Activated CD4-positive, CD25-positive, alpha-beta regulatory T cell treated with anti-CD3 and anti-CD28 coated beads, Interleukin-2, amount 50 U/mL, for 16 hours (primary cell): ENCODE data around the gene POC1A.

Source experiments
- DNase-seq: peaks from one replicate; pipeline ENCODE4 v3.0.0-alpha.2; 2020; ENCODE audit warnings: low read depth, low spot score

Gene POC1A

DNA sequence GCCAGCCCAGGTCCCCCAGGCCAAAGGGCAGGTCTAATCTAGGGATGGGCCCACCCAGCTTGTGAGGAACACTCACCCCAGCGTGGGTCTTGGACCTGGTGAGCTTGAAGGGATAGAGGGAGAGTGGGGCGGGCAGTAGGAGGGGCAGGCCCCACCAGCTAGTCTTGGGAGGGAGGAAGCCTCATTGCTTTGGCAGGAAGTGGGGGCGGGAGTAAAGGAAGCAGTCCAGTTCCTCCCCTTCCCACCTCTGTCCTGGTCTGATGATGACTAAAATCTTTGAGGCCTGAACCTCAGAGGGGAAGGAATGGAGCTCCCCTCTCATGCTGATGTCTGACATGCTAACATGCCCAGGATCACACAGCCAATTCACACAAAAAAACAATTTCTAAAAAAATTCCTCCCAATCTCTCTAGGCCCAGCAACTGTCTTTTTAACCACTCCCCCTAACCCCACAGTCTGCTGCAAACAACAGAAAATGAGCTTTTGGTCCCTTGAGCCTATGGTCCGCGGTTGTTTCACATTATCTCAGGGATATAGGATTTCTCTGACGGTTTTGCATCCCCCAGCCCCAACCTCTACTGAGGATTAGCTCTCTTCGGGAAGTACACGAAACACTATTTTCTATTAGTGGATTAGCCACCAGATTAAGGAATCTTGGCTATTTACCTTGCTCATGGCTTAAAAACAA lies 67.1 kb downstream of the POC1A start:
- no peak for DNase-seq

DNA sequence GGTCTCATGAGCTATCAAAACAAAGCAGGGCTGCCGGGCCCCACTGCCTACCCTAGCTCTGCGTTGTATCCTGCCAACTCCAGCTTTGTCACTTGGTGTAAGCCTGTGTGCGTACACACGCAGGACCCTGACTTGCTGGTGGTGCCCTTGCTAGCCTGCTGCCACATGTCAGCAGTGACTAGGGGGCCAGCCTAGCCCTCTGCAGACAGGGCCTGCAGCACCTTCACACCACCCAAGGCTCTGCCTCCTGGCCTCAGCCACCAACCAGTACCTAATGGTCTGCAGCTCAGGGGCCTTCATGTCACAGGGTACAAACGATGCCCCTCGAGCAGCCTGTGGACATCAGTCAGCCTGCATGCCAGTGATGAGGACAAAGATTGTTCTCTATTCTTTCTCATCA lies 67.8 kb downstream of the POC1A start:
- no peak for DNase-seq

DNA sequence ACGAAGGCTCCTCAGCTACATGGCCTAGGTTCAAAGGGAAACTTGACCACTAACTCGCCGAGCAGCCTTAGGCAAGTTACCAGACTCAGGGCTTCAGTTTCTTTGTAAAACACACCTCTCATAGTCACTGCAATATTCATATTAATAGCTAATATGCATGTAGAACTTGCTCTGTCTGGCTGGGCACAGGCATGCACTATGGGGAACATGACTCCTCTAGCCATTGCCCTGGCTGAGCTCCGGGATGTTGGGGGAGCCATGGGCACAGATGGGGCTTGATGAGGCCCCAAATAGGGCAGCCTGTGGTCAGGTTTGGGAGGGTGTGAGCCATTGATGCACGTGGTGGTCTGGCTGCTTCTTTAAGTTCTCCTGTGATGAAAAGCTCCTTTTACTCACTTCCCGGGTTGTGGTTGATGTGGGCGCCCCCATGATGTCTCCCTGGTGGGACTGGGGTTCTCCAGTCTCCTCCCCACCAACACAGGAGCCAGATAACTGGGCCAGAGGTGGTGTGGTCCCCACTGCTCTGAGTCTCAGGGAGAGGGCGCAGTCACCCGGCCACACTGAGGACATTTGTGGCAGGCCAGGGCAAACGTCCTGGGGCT lies 68.4 kb downstream of the POC1A start:
- DNase-seq = no peak

DNA sequence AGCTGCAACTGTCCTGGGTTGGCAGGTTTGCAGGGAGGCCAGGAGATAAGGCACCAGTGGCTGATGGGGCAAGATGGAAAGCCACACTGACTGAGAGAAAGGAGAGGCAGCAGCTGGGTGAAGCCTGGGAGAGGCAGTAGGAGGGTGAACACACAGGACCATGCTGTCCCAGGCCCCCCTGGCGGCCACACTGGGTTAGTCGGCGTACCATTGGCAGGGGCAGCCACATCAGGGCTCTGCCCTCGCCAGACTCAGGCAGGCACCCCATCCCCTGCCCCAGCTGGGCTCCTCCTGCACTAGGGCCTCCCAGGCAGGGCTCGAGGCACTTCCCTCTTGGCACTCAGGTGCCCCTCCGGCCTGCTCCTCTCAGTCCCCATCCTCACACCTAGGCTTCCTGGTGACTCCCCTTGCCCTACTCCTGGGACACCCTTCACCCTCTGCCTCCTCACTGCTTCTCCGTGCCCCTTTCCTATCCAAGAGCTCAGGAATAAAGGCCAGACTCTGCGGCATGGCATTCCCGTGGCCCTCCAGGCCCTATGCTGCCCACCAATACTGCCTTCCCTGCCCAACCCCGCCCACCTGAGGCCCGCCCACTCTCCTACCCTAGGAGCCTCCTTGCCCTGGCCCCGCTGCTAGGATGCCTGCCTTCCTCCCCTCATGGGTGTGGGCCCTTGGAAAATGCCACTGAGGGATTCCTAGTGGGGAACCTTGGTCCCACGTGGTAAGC lies 69.1 kb downstream of the POC1A start:
- DNase-seq = no peak

DNA sequence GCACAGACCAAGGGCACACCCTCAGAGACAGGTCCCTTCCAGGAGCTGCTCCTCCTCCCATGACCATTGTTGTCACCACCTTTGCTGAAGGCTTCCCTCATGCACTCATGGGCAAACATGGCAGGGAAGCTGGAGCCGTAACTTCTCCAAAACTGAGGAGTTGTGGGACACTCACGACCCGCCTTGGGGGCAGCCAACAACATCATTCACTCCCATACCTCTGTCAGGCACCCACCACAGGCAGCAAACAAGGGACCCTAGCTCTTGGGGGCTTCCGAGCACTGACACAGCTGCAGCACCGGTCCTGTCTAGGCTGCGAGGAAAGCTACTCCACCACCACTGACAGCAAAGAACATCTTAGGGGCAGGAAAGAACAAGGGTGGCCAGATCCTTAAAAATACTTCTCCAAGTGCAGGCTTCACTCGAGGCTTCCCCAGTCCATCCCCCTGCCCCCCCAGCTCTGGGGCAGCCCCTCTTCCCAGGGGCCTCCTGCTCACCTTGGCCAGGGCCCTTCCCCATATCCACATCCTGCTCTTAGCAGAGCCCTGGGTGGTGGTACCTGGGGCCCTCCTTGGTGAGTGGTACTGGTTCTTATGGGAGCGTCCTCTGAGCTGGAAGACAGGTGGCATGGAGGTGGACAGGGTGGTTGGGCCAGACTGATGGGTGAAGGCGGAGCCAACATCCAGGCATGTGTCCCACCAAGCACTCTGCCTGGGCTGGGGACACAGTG lies 69.8 kb downstream of the POC1A start:
- DNase-seq = no peak

DNA sequence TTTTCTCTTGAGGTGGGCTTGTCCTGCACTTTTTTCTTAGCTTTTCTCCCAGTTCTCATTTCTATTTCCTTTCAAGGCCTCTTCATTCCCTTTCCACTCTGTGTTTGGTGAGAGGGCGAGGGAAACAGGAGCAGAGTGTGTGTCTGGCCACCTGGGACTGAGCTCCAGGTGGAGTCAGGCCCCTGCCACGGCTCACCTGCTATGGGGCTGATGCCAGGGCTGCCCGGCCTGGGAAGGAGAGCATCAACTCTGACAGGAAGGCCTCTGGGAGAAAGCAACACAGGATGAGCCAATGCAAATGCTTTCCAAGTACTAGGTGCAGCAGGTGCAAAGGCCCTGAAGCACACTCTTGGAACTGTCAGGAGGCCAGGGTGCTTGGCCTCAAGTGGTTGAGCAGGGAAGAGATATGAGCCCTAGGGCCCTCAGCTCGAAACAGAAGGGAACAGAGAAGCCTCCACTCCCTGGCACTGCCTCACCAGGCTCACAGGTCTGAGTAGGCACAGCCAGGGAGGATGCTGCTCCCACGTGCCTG lies 70.6 kb downstream of the POC1A start:
- no peak for DNase-seq

DNA sequence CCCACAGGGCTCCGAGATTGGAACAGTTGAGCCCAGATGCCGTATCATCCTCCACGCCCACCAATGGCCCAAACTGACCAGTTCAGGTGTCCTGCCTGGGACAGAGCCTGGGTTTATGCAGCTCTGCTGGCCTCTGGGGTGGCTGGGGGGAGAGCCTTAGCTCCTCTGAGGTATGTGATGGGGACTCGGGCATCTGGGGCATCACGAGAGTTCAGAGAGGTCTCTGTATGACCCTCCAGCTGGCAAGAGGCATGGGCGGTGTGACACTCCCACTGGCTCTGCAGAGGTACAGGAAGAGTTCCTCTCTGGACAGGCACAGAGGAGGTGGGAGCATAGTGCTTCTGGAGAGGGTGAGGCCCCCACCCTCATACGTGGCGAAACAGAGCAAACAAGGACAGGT lies 71.3 kb downstream of the POC1A start:
- no peak for DNase-seq

DNA sequence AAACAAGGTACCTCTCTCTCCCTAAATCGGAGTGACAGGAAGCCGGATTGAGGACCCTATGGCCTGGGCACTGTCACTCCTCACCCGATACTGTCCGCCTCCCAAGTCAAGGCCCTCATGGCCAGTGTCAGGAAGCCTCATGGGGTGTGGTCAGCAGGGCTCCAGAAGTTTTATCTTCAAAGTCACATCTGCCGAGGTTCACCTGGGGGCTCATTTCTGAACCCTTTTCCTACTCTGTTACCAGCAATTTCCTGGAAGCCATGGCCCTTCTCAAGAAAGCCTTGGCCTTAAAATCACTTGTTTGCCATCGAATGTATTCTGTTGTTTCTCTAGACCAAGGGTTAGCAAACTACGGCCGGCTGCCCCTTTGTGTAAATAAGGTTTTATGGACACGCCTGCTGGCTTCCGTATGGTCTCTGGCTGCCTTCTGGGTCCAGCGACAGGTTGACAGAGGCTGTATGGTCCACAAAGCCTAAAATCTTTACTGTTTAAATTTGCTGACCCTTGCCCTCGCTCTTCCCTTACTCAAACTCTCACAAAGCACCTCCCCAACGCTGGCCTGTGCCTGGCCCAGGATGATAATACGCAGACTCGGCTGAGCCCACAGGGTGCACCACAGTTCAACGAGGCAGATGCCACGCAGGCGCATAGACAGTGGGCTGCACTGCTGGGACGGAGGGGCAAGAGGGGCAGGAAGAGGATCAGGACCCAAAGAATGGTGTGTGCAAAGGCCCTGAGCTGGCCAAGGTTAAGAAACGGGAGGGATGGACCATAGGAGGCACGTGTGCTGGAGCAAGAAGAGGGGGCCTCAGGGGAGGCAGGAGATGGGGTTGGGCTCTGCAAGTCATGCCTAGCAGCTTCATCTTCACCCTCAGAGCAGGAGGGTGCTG lies 73.1 kb downstream of the POC1A start:
- DNase-seq = no peak

DNA sequence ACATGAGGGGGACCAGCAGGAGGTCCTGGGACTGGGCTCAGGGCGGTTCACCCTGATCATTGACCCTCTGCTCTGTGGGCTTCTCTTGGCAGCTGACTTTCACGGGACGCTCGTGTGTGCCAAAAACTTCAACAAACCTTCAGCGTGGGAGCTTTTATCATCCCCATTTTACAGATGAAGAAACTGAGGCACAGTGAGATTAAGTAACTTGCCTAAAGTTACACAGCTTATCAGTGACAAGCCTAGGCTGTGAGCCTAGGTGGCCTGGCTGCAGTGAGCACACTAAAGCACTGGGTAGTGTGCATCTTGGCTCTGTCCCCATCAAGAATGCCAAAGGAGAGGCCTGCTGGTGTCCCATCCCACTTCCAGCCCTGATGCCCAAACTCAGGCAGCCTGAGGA lies 74.3 kb downstream of the POC1A start:
- no peak for DNase-seq

DNA sequence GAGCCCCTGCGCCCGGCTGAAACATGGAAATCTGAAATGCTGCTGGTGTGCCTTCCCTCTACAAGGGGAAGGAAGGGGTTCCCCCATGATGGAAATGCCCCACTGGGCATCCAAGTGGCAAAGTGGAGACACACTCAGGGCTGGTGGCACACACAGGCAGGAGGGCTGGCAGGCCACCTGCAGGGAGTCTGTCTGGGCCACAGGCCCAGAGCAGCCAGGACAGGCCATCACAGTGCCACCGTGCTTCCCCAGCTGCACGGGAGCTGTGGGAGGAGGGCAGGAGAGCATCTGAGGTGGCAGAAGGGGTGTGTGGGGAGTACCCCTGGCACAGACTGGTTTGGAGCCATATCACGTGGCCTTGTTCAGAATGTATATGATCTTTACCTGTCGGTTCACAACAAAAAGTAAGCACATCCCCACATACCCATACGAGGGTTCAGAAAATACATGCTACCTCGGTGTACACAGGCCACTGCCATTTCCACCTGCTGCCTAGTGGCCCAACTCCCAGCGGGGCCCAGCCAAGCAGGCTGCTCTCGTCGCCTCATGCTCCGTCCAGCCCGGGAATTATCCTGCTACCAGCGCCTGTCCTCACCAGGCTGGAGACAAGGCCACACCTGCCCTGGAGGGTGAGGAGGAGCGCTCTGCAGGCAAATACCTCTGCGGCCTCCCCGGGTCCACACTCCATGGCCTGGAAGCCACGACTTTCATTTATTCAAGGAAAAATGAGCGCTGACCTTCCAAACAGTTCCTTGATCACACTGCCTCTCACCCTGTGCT lies 75.3 kb downstream of the POC1A start:
- no peak for DNase-seq

DNA sequence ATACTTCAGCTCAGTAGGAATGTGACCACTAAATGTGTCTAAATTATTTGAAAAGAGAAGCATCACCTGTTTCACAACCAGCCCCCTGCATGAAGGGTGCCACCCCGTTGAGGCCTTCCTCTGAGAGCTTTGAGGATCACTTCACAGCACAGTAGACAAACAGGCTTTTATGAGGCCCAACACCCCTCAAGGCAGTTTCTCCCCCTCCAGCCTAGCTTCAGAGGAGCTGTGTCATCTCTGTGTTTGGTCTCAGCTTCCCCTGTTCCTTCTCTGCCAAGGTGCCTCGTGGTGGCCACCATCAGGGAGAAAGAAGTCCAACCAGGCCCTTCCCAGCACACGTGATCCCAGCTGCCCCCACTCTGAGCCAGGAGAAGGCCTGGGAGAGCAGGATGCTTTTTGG lies 76.3 kb downstream of the POC1A start:
- DNase-seq = no peak

DNA sequence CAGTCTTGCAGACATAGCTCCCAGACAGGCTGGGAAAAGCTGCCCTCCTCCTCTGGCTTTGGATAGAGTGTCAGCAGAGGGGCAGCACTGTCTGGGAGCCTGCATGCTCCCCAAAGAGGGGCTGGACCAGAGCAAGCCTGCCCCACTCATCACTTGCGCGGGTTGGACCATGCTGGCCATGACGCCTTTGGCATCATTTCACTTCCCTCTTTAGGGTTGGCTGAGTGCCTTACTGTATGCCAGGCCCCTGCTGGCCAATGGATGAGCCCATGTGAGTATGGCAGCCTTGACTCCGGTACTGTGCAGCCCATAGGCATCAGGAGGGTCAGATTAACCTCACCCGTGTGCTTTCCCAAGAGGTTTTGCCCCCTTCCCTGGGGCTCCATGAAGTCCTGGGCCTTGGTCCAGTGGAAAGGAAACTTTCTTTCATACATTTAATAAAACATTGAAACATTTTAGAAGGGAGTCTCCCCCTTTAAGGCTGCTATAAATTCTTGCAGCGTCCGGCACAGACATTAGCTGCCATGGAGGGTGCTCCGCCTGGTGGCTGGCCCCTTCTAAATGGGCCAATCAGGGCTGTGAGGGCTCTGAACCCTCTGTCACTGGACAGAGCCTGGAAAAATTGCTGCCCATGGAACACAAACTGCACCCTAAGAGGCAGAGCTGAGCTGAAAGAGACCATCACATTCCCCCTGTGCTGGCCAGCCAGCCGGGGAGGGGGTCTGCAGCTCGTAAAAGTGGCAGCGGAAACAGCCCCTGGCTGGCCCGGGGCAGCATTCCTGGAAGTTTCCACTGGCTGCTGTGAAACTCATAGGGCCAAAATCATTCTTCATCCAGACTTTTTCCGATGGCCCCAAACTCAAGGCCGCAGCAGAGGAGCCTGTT lies 77.1 kb downstream of the POC1A start:
- no peak for DNase-seq

DNA sequence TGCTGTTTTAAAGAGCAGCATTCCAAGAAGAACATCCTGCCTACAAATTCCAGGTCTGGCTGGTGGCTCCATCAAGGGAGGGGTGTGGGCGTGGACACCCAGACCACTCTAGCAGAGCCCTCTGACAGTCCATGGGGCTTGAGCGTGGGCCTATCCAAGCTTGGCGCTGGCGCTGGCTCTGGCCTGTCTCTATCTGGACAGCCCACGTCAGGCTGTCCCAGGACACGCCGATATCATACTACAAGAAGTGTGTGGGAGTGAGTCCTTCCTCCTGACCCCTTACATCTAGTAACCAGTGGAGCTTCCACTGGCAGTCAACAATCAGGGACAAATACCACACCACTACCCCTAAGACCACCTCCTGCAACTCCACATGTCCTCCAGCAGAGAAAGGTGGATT lies 80.7 kb downstream of the POC1A start:
- no peak for DNase-seq

DNA sequence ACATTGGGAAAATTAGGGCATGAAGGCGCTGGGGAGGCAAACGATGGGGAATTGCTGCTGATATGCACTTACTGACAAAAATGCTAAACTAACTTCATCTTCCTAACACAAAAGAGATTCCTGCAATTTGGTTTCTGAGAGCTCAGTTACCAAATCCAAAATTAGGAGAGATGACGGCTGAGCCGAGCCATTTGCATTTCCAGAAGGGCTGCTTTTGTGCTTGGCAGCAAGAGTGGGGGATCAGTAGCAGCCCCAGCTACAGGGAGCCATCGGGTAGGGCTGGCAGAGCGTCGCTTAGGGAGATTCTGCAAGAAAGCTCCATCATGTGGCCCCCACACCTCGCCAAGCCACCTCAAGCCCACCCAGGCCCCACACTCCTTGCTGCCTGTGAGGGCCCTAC lies 81.8 kb downstream of the POC1A start:
- no peak for DNase-seq

DNA sequence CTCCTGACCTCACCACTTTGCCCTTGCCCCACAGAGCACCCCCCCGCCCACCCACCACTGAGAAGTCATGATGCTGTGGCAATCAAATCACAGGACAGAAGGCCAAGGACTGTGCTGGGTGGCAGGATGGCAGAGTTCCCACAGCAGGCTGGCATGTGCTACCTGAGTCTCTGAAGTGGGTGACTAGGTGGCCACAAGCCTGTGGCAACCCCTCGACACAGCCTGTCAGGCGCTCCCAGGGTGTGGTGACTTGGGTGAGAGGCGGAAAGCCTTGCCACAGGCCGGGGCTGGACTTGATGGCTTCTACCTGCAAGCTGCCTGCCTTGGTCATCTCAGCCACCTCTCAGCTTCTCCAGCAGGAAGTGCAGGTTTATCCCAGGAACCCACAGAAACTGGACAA lies 82.2 kb downstream of the POC1A start:
- no peak for DNase-seq

DNA sequence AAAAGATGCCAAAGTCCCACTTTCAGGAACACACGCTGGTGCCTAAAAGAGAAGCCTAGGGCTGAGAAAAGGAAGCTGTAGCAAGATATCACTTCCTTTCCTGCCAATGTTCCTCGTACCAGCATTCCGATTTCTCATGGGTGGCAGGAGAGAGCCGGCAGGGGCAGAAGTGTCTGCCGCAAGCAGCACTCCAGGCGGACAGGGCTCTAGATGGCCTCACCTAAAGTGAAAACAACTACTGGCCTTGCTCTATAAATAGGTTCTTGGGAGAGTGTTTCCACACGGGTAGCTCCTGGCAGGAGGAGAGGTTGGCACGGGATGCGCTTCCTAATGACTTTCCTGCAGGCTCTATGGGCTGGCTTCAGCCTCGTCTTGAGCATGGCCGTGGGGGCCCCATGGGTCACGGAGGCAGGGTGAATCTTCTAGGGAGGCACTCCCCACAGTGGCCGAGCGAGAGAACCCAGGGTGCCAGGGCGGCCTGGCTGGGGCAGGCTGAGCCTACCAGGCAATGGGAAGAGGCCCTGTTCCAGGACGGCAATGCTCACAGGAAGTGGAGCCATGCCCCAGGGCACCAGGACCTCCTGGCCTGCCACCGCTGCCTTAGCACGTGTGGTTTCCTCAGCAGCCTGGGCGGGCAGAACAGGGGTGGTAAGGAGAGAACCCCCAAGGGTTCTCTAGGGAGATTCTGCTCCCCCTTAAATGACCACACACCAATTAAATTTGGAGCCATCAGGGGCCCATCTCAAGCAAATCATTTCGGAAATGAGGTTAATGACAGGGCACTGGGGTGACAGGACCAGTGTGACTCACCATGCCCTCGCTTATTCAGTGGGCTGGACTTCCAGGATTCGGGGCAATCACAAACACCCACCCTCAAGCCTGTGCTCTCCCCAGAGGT lies 83.2 kb downstream of the POC1A start:
- no peak for DNase-seq

DNA sequence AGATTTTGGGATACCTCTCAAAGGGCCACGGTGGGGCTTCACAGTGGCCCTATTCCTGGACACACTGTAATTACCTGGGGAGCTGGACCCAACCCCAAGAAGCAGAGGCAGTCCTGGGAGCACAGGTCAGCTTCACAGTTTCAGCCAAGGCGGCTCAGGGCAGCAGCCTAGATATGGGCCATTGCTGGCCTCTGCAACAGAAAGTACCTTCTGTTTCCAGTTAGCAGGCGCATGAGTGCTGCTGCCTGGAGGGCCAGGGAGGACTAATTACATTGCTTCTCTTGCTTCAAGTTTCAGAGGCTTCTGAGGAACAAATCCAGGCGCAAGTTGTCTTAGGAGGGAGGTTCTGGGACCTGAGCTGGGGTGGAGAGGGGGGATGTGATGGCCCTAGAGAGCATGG lies 84.4 kb downstream of the POC1A start:
- DNase-seq = no peak

DNA sequence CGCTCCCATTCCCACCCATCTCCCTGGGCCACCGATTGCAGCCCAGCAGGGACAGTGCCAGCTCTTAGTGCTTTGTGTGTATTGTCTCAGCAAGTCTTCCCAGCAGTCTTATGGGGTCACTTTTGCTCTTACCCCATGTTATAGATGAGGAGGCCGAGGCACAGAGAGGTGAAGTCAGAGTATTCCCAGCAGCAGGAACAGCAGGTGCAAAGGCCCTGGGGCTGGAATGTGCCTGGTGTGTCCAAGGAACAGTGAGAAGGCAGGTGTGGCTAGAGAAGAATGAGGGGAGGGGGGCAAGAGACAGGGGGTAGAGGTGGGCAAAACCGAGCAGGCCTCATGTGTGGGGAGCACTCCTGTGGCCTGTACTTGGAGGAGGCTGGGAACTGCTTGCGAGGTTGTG lies 85.1 kb downstream of the POC1A start:
- no peak for DNase-seq
